Transverse colon (tissue), 4 donors: ENCODE data around the gene IFNA4.
"Not testable (repeated sequence)": the region's sequence is repeated elsewhere in the genome, so short reads cannot be mapped to it uniquely, and the experiment has no call there.

Experiments
- CTCF ChIP-seq, 5 experiments: fragments of 200-600 bp in 3 of 5; fragments of 450-650 bp in 2 of 5; sonication (generic) in 3 of 5; IDR thresholded peaks; 1 replicate in 2 of 5; 2 replicates in 3 of 5; pipeline ENCODE4 v1.5.1; 2016 to 2017; ENCODE audit warnings: antibody characterized with exemption in 5 of 5, inconsistent platforms in 3 of 5, mild to moderate bottlenecking in 2 of 5, moderate library complexity in 1 of 5
- POLR2A ChIP-seq: fragments of 450-650 bp; IDR thresholded peaks from one replicate; pipeline ENCODE4 v1.6.1; 2016; ENCODE audit warnings: antibody characterized with exemption, mild to moderate bottlenecking, moderate library complexity
- POLR2AphosphoS5 ChIP-seq, 3 donors: sonication (generic); formaldehyde crosslinking; IDR thresholded peaks; one replicate each; pipeline ENCODE4 v1.6.1; 2016; ENCODE audit warnings: antibody characterized with exemption in 3 of 3

- peak in 1 of 5 experiments; percentile 22 for TF ChIP-seq CTCF (IDR thresholded peaks at IDR 0.05)
- not testable (repeated sequence) for TF ChIP-seq POLR2A; POLR2AphosphoS5 (IDR thresholded peaks at IDR 0.05)
Observed at GRCh38 chr9:21213411-21214326, 26.3 kb upstream of the IFNA4 start.
